SW480 (cell line): Measurements from ENCODE around the gene APLP2.

ENCODE experiments used
- DNase-seq: peaks from one replicate; pipeline ENCODE4 v3.0.0-alpha.2; 2016; ENCODE audit warnings: low spot score

The APLP2 gene

DNA sequence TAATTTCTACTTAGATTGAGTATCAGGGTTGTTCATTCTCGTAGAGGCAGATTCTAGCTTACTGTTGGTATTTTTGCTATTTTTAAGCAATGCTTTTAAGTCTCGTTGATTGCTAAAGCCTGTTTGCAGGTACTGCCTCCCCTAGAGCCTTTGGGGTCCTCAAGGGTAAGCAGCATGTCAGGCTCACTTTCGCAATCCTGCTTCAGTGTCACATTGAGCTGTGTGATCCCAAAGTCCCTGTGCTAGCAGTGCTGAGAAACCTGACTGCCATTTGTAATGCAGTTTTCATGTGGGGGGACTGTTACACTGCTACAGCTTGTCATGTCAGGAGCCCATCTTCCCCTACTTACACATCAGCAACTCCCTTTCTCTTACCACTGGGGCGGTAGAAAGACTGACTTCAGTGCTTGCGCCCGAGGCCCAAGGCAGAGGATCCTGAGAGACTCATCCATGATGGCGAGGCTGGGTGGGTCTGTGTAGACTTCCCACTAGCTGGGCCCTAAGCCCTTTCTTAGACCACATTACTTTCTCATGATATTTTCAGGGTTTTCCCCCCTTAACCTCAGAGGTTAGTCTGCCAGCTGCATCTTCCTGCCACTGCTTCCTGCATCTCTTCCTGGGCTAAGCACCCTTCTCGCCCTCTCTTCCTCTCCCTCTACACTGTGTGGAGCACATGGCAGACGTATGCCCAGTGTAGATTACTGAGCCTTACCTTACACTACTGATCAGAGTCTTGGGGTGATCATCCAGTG lies 49.1 kb downstream of the APLP2 start:
- DNase-seq, result no peak

DNA sequence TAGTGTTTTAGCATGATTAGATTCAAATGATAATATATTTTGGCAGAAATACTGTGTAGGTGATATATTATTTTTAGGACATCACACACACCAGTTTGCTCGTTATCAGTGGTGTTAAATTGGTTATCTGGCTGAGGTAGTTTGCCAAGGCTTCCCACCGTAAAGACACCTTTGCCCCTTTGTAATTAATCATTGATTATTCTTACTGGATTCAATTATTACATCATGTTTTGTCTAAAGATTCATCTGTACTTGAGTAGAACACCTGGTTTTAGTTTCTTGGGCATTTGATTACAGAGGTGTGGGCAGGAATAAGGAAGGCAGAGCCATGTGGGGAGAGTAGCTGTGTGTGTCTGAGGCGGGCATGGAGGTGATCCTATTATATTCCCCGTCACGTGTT lies 50.4 kb downstream of the APLP2 start:
- no peak for DNase-seq

DNA sequence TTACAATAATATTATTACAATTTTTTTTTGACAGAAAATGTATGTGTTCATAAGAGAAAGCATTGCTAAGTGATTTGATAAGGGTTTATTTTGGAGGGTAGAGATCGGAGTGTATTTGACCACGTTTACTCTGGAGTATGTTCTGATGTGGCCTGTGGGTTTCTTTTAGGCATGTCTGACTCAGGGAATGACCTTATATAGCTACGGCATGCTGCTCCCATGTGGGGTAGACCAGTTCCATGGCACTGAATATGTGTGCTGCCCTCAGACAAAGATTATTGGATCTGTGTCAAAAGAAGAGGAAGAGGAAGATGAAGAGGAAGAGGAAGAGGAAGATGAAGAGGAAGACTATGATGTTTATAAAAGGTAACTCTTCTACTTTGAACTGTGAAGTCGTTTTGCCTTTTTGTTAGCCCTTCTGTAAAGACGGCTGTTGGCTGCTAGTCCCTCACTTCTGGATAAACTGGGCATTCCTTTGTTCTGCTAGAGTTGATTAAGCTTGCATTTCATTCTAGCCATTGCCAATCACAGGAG lies 51.8 kb downstream of the APLP2 start:
- peak; percentile 82 for DNase-seq

DNA sequence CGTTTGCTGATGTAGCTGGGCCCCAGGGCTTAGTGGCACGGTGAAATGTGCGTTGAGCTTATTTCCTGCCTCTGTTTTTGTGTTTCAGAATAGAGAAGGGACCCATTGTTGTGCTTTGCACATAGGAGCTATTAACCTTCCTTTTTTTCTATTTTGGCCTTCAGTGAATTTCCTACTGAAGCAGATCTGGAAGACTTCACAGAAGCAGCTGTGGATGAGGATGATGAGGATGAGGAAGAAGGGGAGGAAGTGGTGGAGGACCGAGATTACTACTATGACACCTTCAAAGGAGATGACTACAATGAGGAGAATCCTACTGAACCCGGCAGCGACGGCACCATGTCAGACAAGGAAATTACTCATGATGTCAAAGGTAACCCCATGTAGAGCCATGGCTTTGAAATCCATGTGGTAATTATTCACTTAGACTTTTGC lies 52.5 kb downstream of the APLP2 start:
- no peak for DNase-seq

DNA sequence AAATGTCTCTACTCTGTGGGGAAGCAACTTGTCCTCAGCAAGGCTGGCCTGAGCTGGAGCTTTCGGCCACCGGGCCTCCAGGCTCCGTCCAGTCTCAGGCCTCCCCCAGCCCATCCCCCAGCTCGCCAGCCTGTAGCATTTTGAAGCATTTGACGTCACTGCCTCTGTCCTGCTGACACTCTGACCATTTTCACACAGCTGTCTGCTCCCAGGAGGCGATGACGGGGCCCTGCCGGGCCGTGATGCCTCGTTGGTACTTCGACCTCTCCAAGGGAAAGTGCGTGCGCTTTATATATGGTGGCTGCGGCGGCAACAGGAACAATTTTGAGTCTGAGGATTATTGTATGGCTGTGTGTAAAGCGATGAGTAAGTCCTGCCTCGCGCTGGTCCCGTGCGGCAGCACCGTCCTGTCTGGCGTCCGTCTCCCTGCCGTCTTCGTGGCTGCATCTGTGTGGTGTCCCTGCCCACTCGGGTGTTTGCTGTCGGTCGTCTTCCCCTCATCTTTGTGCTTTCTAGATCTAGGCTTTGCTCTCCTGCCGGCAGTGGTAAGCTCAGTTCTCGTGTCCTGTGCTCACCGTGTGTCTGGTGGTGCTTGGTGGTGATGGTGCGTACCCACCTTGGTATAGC lies 53.8 kb downstream of the APLP2 start:
- no peak for DNase-seq

DNA sequence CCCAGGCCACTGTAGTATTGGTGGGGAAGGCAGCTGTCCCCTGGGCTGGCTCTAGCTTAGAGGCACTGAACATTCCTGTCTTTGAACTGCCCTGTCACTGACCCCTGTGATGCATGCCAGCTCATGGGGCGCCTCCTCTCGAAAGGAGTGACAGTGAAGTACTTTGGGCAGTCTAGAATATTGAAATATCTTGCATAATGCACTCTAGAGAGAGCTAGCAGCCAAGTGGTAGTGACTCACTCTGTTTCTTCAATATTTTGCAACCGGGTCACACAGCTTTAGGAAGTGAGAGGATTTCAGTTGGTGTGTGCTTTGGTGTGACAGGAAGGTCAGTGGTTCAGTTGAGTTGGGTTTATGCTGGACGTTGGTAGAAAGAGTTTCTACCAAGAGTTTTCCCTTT lies 54.4 kb downstream of the APLP2 start:
- DNase-seq, result peak; percentile 19

DNA sequence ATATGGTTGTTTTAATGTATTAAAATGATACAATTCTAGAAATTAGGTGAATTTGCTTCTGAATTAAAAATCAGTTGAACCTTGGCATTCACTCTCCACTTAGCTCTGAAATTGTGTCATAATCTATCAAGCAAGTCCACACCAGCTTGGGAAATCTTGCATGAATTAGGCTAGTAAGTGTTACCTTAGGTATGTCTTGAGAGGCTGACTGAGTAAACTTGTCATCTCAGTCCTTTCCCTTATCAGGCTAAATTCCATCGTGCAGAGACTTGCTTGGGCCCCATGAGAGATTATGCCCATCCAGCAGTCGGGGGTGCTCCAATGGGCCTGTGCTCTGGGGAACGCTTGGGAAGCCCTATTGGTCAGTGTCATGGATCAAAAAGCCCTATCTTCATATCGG lies 55.9 kb downstream of the APLP2 start:
- DNase-seq, result no peak

DNA sequence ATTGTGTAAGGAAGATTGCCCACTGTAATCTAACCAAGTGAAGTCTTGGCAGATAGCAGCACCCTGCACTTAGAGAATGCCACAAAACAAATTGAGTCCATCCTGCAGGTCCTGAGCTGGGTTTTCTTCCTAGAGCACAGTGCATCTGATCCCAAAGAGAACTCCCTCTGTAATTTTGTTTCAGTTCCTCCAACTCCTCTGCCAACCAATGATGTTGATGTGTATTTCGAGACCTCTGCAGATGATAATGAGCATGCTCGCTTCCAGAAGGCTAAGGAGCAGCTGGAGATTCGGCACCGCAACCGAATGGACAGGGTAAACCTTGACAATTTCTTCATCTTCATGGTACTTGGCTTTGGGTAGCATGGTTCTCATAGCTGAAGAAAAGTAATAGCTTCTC lies 56.8 kb downstream of the APLP2 start:
- no peak for DNase-seq

DNA sequence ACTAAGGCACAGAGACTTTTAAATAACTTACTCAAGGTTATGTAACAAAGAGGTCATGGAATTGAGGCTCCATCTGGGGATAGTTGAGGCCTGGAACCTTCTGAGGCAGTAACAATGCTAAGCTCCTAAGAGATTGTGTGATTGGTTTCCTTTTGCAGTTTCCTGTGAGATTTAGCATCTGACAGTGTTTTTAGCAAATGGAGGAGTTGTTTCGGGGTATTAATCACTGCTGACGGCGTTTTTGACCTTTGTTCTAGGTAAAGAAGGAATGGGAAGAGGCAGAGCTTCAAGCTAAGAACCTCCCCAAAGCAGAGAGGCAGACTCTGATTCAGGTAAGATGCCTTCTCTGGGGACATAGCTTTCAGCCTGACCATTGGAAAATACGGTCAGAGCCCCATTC lies 57.8 kb downstream of the APLP2 start:
- no peak for DNase-seq

DNA sequence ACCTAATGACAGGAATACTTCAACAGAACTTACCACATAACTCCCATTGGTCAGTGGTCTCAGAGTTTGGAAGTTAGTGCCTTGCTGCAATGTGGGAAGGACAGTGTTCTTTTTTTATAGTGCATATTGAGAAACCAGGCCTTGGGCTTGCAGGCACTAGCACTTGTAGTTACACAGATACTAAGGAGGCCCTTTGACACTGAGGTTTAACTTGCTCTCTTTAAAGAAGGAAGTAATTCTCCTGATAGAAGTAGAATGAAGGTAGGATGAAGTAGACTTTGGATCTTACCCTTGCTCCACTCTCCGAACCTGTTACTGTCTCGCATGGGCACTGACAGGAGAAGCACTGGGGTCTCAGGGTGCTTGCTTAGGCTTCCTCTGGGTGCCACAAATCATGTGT lies 58.9 kb downstream of the APLP2 start:
- no peak for DNase-seq

DNA sequence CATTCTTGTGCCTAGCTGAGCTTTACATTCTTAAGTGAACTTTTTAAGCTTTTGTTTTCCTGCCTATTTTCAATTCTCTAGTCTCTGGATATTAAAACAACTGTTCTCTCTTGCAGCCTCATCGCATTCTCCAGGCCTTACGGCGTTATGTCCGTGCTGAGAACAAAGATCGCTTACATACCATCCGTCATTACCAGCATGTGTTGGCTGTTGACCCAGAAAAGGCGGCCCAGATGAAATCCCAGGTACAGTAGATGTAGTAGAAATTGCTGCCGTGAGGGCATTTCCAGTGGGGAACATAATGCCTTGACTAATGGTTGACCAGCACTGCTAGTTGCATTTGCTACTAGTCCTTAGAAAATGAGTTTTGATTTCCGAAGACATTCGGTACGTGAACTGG lies 60.2 kb downstream of the APLP2 start:
- no peak for DNase-seq

DNA sequence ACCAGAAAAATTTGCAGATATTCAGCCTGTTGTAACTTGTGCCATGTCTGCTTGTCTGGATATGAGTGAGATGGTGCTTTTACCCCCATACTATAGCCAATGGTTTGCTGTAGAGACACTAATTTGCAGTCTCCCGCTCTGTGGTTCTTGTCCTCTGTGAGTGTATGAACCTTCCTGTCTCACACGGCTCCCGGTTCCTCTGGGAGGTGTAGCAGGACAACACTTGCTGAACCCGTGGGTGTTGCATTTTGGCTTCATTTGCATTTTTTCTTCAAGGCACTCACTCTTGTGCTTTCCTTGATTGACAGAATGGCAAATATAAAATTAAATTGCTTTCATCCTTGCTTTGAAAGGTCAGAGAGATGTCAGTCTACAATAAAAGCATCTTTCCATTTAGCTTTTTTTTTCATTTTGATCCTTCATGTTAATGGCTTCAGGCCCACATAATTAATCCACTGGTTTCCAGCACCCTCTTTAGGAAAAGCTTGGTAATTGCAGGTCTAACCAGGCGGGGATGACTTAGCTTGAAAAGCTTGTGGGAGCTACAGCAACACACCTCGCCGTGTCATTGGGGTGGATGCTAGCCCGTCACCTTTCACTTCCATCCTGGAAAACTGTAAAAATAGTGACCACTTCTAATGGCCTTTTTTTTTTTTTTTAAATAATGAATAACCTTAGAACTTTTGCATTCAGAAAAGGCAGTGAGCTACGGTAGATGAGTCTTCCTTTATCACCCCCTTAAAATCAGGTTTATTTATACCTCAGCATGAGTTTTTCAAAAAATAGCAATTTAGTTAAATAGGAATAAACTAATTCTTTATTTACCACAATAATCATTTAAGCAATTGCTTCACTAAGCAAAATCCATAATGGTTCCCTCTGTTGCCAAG lies 62.5 kb downstream of the APLP2 start:
- DNase-seq, result peak; percentile 67

DNA sequence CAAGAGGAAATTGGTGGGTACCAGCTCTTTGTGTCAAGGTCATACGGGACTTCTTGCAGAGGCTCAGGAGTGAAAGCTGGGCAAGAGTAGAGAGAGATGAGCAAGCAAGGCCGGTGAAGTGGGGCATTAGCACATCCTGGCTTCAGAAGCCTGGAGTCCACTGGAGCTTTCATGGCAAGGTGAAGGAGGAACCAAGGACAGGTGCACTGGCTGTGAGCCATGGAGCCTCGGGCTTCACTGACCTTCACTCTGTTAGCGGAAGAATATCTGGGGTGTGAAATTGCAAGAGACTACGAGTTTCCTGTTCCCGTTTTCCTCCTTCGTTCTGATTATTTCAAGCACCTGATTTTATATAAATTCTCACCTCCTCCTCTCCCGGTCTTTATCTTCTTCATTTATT lies 64.0 kb downstream of the APLP2 start:
- no peak for DNase-seq

DNA sequence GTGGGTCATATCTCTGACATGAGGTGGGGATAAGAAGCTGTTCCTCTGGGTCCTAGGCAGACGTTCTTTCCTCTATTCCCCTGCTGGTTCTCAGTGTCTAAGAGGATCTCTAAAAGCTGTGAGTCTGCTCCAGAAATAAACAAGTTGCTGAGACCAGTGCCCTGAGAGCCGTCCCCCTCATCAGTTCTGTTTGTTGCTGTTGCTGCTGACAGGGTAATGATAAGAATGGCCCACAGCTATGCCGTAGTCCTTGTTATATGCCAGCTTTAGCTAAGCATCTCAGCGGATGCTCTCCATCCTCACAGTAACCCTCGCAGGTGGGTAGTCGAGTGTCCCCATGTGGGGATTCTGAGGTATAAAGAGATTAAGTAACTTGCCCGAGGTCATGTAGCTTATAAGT lies 66.4 kb downstream of the APLP2 start:
- DNase-seq, result no peak

DNA sequence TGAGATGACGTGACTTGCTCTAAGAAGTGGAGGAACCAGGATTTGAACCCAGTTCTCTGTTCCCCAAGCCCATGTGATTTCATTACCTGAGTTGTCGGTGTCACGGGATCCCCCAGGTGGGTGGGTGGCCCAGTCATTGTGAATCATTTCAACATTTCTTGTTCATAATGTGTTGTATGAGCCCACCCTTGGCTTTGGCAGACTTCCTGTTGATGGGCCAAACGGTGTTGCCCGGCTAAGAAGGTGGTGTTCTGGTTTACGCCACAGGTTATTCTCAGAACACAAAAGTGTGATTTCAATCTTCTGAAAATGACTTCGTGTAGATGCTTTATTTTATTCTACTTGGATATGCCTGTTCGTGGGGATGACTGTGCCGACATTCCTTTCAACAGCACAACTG lies 68.3 kb downstream of the APLP2 start:
- no peak for DNase-seq

DNA sequence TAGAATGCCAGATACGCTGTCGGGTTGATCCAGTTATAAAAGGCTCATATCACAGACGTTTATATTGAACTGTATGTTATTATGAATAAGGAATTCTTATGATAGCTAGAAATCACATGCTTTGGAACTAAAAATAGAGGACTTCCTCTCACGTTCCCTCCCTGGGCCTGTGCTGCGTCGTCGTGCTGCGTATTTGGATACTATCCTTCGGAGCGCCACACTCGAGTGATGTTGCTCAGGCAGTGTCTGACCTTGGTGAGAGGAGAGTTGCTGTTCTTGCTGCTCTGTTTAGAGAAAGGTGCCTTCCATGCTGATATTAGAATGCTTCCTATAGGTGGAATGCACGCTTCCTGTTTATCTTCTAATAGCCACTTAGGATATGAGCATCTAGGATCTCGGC lies 69.7 kb downstream of the APLP2 start:
- DNase-seq, result no peak

DNA sequence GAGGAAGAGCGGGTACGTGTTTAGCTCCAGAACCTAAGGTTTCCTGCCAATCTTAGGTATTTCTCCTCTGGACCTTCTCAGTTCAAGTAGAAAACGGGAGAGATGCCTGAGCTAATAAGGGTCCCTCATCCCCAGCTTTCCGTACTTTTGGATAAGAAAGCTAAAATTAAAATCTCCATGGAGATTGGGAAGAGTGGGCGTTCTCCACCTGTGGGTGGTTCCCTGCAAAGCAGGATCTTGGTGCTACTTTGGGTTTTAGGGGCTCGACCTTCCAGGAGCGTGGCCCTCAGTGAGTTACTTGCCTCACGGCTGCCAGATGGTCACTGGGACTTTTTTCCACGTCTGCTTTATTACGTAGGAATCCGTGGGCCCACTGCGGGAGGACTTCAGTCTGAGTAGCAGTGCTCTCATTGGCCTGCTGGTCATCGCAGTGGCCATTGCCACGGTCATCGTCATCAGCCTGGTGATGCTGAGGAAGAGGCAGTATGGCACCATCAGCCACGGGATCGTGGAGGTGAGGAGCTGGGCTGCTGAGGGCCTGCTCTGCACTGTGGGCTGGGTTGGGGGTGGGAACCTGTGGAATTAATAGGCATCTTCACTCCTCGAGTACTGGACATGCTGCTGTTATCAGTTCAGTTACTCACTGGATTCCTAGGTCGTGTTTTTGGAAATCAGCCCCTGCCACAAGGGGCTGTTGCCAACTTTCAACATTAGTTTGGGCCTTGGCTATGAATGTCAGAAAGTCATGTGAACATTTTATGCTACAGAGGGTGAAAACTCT lies 72.1 kb downstream of the APLP2 start:
- no peak for DNase-seq

DNA sequence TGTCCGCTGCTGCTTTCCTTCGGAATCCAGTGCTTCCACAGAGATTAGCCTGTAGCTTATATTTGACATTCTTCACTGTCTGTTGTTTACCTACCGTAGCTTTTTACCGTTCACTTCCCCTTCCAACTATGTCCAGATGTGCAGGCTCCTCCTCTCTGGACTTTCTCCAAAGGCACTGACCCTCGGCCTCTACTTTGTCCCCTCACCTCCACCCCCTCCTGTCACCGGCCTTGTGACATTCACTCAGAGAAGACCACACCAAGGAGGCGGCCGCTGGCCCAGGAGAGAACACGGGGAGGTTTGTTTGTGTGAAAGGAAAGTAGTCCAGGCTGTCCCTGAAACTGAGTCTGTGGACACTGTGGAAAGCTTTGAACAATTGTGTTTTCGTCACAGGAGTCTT lies 74.4 kb downstream of the APLP2 start:
- DNase-seq, result no peak

DNA sequence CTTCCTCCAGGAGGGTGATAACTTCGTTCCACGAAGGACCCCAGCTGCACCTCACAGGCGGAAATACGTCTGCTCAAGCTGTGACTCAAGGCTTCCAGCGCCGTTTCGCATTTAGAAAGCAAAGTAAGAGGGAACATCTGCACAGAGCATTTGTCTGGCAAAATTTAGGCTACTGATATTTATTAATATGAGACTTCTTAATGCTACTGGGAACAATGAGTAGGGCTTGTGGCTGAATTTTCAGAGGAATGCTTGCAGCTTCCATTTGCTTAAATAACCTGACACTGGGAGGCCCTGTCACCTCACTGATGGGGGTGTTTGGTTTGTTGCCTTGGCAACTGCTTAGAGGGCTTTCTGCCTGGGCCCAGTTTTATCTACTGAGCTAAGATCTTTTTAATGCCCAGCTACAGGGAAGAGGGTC lies 75.2 kb downstream of the APLP2 start:
- no peak for DNase-seq

DNA sequence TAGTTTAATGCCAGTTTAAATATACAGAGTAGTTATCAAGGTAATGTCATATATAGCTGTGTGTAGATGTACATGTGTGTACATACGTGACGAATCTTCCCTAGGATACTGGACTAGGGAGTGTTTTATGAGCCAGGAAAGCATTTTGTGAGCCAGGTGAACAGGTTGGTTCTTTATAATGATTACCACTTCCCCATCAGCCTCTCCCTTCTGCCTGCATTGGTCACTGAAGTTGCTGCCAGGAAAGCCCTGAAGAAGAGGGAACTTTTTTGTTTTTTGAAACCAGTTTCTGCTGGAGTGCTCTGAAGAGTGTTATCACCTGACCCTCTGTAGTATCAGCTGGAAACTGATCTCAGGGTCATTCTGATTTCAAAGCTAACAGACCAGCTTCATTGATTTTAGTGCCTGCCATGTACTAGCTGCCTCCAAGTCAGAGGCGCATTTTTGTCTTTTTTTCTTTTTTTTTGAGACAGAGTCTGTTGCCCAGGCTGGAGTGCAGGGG lies 75.7 kb downstream of the APLP2 start:
- DNase-seq, result no peak

DNA sequence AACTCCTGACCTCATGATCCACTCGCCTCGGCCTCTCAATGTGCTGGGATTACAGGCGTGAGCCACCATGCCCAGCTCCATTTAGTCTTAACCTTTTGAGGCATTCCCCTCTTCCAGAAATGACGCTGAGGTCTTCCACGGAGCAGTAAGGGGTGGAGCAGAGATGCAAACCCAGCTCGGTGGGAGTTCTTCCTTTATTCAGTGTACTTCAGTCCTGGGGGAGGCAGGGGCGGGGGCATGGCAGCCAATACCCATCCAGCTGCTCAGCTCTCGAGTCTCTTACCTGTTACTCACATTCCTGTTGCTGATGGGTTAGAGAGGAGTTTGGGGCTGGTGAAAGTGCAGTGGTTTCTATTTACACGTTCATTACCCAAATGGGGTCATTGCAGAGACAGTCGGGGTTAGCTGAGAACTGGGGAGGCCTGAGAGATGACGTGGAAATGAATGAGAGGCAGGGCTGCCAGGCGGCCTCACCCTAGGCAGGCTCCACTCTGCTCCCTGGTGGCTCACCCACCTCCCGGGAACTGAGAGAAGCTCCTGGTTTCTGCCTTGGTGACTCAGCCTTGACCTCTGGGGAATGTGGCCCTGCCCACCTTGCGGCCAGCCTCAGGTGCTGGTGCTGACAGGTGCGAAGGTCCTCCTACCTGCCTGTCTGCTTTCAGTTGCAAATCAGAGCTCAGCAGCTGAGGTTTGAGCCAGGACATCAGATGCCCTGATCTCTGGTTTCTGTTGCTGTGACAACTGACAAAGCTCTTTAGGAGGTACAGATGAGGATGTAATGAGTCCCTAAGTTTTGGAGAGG lies 76.5 kb downstream of the APLP2 start:
- peak; percentile 99 for DNase-seq
